GM19372 (cell line): ENCODE data around the gene STK32B.

Experiments used
- ATAC-seq: cut with Tn5 transposase; IDR thresholded peaks from one replicate; pipeline ENCODE4 v1.9.1; 2021; ENCODE audit warnings: mild to moderate bottlenecking, low read depth, moderate library complexity; ENCODE audit not compliant: unreplicated experiment

STK32B gene

DNA sequence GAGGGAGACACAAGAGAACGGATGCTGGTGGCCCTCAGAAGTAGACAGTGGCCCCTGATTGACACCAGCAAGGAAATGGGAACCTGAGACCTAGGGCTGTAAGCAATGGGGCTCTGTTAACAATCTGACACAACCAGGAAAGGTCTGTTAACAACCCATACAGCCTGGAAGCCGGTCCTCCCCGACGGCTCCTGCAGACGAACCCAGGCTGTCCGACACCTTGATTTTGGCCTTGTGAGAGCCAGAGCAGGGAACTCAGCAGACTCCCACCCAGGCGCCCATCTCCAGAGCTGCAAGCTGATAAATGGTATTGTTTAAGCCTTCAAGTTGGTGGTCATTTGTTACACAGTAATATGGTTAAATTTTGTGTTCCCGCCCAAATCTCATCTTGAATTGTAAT, 21.8 kb upstream of the STK32B start:
- ATAC-seq: no peak

DNA sequence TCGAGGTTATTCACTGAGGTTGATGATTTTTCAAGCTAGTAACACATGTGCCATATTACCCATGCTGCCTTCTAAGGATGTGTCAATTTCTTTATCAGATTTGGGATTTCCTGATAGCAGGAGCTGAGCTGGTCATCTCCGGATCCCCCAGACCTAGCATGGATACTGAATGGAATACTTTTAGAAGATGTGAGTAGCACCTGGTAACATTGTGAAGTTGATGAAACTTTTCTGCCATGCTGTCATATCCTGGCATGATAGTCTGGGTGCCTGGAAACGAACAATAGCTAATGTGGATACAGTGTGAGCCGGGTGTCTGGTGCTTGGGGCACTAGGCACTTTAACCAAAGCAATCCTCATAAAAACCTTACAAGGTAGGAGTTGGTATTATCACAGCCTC, 21.1 kb upstream of the STK32B start:
- ATAC-seq: no peak

DNA sequence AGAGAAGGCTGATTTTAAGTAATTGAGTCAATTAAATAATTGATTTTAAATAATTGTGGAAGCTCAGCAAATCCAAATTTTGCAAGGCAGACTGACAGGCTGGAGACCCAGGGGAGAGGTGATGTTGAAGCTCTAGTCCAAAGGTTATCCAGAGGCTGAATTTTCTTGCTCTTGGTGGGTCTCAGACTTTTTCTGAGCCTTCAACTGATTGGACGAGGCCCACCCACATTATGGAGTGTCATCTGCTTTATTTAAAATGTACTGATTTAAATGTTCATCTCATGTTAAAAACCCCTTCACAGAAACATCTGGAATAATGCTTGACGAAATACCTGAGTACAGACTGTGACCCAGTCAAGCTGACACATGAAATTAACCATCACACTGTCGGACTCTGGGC, 20.4 kb upstream of the STK32B start:
- no peak for ATAC-seq

DNA sequence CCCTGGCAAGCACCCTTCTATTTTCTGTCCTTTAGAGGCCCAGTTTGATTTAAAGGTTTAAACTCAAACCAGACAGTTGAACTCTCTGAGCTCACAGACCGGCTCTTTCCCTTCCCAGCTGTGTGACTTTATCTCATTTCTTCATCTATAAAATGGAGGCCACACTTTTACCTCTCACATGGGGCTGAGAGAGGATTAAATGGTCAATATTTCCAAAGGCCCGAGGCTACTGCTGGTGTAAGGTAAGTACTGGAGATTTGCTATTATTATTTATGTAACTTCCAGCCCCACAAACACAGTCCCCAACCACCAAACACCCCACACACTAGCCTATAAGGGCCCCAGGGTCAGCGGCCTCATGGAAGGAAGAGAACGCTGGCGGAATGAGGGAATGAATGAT, 18.5 kb upstream of the STK32B start:
- no peak for ATAC-seq

DNA sequence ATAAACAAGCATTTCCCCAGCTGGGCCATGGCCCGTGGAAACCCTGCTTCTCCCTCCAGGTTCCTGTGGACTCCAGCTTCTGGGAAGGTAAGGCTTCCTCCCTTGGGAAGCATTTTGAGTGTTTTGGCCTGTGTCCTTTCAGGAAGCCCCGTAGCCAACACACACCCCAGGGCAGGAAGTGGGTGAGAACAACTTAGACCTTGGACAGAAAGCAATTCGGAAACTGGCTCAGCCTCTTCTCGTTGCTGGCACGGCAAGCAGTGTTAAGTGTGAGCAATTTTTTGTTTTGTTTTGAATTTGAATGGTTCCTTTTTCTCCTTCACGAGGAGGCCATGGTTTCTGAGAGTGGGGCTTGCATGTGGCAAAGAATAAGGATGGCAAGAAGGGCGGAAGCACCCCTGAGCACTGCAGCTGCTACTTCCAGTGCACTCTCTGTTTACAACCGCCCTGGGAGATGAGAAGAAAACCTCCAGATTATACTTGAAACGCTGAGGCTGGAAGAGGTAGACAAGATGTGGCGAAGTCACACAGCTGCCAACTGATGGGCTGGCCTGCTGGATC, 17.9 kb upstream of the STK32B start:
- no peak for ATAC-seq

DNA sequence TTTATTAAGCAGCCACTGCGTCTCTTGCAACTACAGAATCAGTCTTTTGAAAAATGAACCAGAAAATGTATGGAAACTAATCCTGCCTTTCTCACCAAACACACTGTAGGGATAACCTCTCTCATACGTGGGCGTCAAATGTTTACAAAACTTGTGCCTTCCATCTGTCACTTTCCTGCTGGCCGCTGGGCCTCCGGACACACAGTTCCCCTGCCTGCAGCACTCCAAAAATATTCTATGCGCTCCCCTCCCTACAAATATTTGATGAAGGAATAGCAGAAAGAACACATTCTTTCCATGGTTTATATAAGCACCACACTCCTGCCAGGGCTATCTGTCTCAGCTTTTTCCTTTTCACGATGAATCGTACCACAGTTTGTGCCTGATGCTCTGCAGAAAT, 17.1 kb upstream of the STK32B start:
- ATAC-seq: no peak

DNA sequence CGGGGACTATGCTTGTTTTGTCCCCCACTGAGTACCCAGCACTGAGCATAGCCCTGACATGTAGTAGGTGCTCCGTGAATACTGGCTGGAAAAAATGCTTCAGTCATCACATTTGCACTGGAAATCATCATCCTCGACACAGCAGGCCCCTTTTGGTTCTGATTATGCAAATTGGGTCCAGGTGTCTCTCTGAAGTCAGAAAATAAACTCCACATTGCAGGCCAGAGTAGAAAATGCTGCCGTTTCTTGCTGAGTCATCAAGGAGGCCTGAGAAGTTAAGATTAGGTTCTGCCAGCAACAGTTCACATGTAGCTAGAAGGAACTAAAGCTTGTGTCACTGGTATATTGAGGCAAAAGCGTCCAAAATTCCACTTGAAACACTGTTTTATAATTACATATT, 15.0 kb upstream of the STK32B start:
- no peak for ATAC-seq

DNA sequence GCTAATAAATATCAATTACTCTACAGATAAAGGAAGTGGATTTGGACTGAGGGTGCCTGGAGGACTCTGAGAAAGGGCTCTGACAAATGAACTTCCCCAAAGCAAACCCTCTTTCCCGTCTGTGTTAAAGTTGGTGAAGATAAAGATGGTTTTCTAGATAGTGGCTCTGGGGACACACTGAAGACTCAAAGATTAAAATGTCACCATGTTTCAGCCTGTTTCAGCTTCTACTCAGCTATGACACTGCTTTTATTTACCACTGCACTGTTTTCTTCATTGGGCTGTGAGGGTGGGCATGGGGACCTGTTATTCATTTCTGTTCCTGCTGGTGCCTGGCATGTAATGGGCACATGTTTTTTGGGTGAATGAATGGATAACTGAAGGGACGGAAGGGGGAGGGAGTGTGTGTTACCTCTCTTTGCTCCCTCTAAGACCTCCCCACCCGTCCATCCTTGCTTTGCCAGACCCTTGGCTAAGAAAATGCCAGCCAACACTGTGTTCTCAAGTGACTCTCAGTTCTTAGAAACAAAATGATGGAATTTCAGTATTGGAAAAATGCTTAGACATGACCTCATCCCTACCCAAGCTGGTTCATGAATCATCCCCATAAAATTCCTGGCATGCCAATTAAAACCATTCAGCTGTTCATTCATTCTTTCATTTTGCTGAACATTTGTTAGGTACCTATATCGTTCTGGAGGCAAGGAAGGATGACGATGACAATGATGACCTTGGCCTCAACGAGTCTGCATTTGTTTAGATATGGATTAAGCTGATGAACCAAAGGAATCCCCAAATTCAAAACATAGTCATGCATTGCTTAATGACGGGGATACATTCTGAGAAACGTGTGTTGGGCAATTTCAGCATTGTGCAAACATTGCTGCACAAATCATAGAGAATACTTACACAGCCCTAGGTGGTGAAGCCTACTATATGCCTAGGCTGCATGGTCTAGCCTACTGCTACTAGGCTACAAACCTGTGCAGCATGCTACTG, 13.4 kb upstream of the STK32B start:
- no peak for ATAC-seq

DNA sequence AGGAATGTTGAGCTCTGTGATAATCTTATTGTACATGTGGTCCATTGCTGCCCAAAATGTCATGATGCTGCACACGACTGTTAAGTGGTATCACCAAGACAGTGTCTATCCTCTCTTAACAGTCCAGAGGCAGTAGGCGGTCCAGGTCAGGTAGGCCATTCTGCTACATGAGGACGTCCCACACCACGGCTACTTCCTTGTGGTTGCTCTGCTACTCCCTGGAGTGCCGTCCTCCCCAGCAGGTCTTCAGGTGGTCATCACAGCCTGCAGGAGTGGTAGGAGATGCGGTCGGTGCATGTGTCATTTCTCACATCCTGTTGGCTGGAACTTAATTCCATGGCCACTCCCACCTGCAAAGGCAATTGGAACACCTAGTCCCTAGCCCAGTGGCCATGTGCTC, 11.5 kb upstream of the STK32B start:
- ATAC-seq: no peak

DNA sequence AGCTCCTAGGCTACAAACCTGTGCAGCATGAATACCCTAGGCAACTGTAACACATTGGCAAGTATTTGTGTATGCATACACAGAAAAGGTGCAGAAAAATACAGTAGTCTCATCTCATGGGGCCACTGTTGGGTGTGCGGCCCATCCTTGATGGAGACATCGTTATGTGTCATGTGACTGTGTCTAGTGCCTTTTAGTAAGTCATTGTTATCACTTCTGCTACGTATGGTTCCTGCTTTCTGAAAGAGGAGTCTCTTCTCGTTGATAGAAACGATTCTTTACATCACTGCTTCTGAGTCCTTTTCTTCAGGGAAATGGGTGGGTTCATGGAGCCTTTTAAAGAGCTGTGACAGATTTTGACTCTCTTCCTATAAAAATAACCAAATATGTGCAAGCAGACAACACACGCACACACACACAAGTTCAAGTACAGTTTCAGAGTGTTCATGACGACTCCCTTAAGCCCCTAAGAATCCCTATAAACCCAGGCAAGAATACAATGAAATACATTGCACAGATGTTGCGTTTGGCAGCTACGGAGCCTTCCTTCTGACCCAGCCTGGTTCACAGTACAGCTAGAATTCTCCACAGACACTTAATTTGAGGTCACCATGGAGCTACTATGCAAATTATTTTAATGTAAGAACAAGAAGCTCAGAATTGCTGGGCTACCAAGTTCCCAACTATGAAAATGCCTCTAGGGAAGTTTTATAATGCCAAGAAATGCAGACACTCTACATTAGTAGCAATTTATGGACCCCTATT, 10.2 kb upstream of the STK32B start:
- ATAC-seq: no peak

DNA sequence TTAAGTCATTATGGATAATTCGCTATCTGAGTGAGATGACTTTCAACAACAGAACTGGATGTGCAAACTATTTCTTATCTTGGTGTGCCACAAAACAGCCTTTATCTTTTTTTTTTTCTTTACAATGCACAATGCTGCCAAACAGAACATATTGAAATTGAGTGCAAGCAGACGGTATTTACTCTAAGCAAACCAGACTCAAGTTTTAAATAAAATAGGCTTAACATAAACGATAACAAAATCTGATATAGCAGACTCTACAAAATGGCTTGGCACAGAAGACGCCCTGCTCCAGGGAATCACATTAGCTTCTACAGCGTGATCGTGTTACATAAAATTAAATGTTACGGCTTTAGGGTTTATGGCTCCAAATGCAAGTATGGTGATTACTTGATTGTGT, 9.6 kb upstream of the STK32B start:
- no peak for ATAC-seq

DNA sequence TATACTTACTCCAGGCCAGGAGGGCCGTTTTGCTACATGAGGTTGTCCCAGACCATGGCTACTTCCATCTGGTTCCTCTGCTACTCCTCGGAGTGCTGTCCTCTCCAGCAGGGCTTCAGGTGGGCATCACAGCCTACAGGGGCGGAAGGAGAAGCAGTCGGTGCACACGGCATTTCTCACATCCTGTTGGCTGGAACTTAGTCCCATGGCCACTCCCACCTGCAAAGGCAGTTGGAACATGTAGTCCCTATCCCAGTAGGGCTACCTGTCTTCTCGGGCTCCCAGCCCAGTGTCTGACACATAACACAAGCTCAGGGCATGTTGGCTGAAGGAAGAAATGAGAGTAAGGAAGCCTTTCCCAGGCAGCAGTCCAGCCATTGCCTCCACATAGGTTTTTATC, 7.7 kb upstream of the STK32B start:
- no peak for ATAC-seq

DNA sequence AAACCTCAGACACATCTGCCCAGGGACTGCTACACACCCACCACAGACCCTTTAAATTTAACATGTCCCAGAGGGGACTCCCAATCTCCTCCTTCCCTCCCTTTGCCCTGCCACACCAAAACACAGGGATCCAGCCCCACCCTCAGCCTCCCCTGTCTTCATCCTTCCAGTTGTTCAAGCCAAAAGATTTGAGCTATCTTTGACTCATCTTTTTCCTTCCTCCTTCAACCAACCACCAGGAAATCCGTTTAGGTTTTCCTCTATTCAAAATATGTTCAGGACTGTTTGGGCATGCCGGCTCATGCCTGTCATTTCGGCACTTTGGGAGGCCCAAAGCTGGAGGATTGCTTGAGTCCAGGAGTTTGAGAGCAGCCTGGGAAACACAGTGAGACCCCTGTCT, 6.9 kb upstream of the STK32B start:
- ATAC-seq: no peak

DNA sequence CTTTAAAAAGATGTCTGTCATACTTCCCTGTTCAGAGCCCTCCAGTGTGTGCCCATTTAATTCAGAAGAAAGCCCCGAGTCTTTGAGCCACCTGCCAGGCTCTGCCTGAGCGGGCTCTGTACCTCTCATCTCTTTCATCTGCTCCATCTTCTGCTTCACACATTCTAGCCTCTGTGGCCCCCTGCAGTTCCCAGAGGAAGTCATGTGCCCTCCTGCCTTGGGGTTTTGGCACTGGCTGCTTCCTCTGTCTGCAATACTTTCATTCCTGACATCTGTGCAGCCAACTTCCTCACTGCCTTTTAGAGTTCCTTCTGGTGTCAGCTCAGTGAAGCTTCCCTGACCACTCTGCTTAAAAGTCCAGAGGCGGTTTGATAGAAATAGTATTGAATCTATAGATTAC, 6.2 kb upstream of the STK32B start:
- no peak for ATAC-seq

DNA sequence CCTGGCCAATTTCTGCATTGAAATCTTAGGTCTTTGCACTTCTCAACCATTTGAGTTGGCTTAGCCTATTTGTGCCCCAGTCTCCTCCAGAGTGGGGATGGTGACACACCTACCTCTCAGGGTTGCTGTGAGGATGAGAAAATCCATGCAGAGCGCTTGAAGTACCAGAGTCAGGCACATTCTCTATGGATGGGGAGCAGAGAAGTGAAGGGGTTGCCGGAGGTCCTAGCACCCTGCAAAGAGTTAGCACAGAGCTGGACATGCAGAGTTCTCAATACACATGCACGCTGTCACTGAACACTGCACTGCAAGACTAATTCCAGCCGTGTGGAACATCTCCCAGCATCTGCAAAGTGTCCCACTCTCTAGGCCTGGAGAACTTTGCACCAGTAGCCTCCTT, 2.6 kb upstream of the STK32B start:
- ATAC-seq: no peak

DNA sequence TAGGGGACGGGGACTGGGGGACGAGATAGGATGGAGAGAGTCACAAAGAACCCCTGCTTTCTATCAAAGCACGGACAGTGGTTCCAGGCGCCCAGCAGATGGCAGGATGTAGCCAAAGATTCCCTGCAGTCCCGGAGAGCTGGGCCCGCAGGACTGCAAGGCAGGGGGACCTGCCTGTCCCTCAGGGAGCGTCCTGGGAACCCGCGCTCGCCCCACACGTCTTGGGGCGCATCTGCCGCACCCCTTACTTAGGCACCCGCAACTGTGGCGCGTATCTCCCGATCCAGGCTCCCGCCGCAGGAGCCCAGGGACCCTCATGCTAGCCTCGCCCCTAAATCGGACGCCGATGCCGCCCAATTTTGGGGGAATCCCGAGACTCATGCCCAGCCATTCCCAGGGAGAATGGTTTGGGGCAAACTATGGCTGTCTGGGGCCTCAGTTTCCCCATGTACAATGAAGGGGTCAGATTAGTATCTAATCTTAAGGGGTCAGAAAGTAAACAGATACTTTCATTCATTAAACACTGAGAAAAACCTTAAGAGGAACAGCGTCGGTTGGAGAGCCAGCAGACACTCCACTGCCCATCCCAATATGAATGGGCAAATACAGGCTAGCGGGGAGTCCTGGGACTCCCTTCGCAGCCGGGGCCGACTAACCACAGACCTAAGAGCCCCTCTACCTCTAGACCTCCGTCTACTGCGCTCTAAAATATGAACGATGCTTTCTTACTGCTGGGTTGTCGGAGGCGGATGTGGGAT, 581 bp upstream of the STK32B start:
- ATAC-seq: no peak

DNA sequence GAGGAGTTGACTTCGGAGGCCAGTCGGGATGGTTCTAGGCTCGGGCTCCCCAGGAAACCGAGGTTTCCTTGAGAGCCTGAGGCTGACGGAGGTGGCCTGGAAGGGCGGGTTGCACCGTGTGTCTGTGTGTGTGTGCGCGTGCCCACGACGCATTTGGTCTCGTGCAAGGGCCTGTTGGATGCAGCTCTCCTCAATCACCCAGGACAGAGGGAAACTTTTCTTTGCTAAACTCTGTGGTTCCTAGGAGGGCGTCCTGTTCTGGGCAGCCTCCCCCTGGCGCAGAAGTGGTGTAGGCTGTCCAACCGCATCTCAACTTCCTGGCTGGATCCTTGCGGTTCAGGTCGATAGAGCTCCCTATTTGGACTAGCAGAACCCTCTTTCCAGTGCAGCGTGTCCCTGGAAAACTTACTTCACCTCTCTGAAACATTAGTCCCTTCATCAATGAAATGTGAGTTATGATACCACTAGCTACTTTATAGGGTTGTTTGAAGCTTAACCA, 973 bp downstream of the STK32B start:
- no peak for ATAC-seq

DNA sequence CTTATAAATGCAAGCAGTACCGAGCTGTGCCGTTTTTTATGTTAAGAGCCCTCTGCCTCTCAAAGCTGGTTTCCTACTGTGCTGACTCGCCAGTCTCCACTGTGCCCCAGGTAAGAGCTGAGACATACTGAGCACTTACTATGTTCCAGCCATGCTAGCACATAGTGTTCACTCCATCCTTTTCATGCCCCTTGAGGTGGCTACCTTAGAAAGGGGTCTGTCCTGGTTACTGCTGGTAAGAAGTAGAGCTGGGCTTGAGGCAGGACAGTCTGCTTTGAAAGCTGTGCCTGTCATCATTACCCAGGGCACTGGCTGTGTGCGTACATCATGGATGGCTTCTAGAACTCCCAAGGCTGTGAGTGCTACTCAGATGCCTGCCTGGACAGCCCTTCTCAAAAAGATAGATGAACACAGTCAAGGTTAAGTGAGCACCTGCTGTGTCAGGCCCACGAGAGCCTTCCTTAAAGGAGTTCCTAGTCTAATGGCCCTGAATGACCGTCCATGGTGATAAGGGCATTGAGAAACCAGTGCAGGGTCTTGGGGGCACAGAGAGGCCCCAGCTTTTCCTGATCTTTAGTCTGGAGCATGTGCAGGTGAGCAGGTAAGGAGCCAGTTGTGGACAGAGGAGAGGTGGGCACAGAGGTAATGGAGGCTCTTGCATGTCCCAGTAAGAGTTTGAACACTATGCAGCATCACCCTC, 1.6 kb downstream of the STK32B start:
- no peak for ATAC-seq

DNA sequence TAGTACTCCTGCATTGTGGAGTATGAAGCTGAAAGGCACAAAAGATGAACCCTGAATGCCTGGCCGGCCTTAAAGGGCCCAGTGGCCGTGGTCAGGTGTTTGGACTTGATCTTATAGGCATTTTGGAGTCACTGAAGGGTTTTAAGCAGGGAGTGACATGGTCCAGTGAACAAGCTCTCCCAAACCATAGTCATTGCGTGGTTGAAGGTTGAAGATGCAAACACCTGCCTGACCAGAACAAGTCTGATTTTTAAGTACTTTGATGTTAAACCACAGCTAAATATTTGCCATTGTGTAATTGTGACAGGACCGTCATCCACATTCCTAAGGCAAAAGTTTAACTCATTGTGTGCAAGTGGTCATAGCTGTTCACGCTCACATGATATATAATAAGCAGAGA, 3.3 kb downstream of the STK32B start:
- ATAC-seq: no peak

DNA sequence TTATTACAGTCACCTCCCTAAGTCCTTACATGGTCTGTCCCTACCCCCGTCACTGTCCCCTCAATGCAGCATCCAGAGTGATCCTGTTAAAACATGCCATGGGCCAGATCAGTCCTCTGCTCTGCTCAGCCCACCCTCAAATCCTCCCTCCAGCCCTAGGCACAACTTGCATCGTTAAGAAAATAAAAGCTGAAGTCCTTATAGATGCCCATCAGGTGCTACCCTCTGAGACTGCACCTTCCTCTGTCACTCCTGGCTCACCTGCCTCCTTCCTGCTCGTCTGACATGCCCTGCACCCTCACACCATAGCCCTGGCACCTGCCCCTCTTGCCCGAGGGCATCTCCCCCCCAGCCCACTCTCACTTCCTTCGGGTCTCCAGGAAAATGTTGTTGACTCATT, 4.1 kb downstream of the STK32B start:
- no peak for ATAC-seq
